ENCODE data around the gene GNG7.

DNA sequence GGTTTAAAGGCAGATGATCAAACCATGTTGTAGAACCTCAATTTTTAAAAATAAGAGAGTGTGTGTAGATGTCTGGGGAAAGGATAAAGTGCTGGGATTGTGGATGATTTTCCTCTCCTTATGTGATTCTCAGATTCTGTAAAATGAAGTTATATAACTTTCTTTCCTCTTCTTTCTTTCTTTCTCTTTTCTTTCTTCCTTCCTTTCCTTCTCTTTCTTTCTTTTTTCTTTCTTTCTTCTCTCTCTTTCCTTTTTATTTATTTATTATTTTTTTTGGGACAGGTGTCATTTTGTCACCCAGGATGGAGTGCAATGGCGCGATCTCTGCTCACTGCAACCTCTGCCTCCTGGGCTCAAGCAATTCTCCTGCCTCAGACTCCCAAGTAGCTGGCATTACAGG, 144.0 kb downstream of the GNG7 start:
- TF ChIP-seq, protein P1, sequence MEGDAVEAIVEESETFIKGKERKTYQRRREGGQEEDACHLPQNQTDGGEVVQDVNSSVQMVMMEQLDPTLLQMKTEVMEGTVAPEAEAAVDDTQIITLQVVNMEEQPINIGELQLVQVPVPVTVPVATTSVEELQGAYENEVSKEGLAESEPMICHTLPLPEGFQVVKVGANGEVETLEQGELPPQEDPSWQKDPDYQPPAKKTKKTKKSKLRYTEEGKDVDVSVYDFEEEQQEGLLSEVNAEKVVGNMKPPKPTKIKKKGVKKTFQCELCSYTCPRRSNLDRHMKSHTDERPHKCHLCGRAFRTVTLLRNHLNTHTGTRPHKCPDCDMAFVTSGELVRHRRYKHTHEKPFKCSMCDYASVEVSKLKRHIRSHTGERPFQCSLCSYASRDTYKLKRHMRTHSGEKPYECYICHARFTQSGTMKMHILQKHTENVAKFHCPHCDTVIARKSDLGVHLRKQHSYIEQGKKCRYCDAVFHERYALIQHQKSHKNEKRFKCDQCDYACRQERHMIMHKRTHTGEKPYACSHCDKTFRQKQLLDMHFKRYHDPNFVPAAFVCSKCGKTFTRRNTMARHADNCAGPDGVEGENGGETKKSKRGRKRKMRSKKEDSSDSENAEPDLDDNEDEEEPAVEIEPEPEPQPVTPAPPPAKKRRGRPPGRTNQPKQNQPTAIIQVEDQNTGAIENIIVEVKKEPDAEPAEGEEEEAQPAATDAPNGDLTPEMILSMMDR (IDR thresholded peaks at IDR 0.05; ENCODE audit: low read depth, low read length): no peak
- TF ChIP-seq EZH2phosphoT487 (IDR thresholded peaks at IDR 0.05; ENCODE audit: low read depth): no peak
